H9 (cell line): ENCODE measurements around the gene LIX1. TPM values are rescaled to one million over a fixed set of nuclear protein-coding genes. Genes with fewer than 3 reads are reported as not detected.
"Not testable (repeated sequence)": the region's sequence is repeated elsewhere in the genome, so short reads cannot be mapped to it uniquely, and the experiment has no call there.

Experiments
- DNase-seq: peaks from one replicate; pipeline ENCODE4 v3.0.0-alpha.2; 2017
- H2AFZ ChIP-seq: one replicate; pipeline ENCODE4 v1.6.1; 2013; ENCODE audit warnings: mild to moderate bottlenecking, low read length, control low read depth, moderate library complexity
- H2AK5ac ChIP-seq: 2 replicates; pipeline ENCODE4 v1.6.1; 2013; ENCODE audit warnings: low read length, control low read depth, mixed read lengths; ENCODE audit not compliant: insufficient read length
- H2BK120ac ChIP-seq: one replicate; pipeline ENCODE4 v1.6.1; 2013; ENCODE audit warnings: low read depth, mild to moderate bottlenecking, low read length, control low read depth, inconsistent platforms; ENCODE audit not compliant: poor library complexity, severe bottlenecking
- H2BK12ac ChIP-seq: 2 replicates; pipeline ENCODE4 v1.6.1; 2013; ENCODE audit warnings: low read length, control low read depth, mixed read lengths, low read depth; ENCODE audit not compliant: insufficient read length
- H2BK15ac ChIP-seq: 2 replicates; pipeline ENCODE4 v1.6.1; 2013; ENCODE audit warnings: low read depth, low read length, control low read depth
- H2BK20ac ChIP-seq: one replicate; pipeline ENCODE4 v1.6.1; 2013; ENCODE audit warnings: low read depth, mild to moderate bottlenecking, low read length, control low read depth, inconsistent platforms; ENCODE audit not compliant: poor library complexity, severe bottlenecking
- H2BK5ac ChIP-seq: 2 replicates; pipeline ENCODE4 v1.6.1; 2013; ENCODE audit warnings: low read length, control low read depth, mixed read lengths; ENCODE audit not compliant: insufficient read length
- H3K14ac ChIP-seq: 2 replicates; pipeline ENCODE4 v1.6.1; 2013; ENCODE audit warnings: low read length, control low read depth; ENCODE audit not compliant: insufficient read depth
- H3K18ac ChIP-seq: 2 replicates; pipeline ENCODE4 v1.6.1; 2013; ENCODE audit warnings: low read depth, mild to moderate bottlenecking, mixed read lengths, low read length, control low read depth; ENCODE audit not compliant: insufficient read length
- H3K23ac ChIP-seq: 2 replicates; pipeline ENCODE4 v1.6.1; 2013; ENCODE audit warnings: low read length, control low read depth, mixed read lengths, low read depth; ENCODE audit not compliant: insufficient read length
- H3K23me2 ChIP-seq: 2 replicates; pipeline ENCODE4 v1.6.1; 2013; ENCODE audit warnings: low read depth, mild to moderate bottlenecking, mixed read lengths, low read length, control low read depth; ENCODE audit not compliant: insufficient read length, poor library complexity, severe bottlenecking
- H3K27ac ChIP-seq: 2 replicates; pipeline ENCODE4 v1.5.1; 2013; ENCODE audit warnings: low read length, control low read depth, mixed read lengths, low read depth; ENCODE audit not compliant: insufficient read length
- H3K27me3 ChIP-seq: 2 replicates; pipeline ENCODE4 v1.6.1; 2013; ENCODE audit warnings: low read length, control low read depth, inconsistent platforms; ENCODE audit not compliant: insufficient read depth
- H3K4ac ChIP-seq: 2 replicates; pipeline ENCODE4 v1.6.1; 2013; ENCODE audit warnings: low read depth, mild to moderate bottlenecking, control low read depth, inconsistent platforms, low read length, moderate library complexity
- H3K4me1 ChIP-seq: 2 replicates; pipeline ENCODE4 v1.6.1; 2013; ENCODE audit warnings: low read length, control low read depth, inconsistent platforms; ENCODE audit not compliant: insufficient read depth
- H3K4me2 ChIP-seq: 2 replicates; pipeline ENCODE4 v1.6.1; 2013; ENCODE audit warnings: low read length, control low read depth, mixed read lengths; ENCODE audit not compliant: insufficient read length, insufficient read depth
- H3K56ac ChIP-seq: 2 replicates; pipeline ENCODE4 v1.6.1; 2013; ENCODE audit warnings: low read depth, mild to moderate bottlenecking, mixed read lengths, low read length, control low read depth; ENCODE audit not compliant: insufficient read length
- H3K79me1 ChIP-seq: 2 replicates; pipeline ENCODE4 v1.6.1; 2013; ENCODE audit warnings: low read depth, mild to moderate bottlenecking, moderate library complexity, low read length, control low read depth, inconsistent platforms; ENCODE audit not compliant: insufficient read depth, poor library complexity, severe bottlenecking
- H3K79me2 ChIP-seq: 2 replicates; pipeline ENCODE4 v1.6.1; 2013; ENCODE audit warnings: low read length, control low read depth, inconsistent platforms; ENCODE audit not compliant: insufficient read depth
- H3K9ac ChIP-seq: 2 replicates; pipeline ENCODE4 v1.6.1; 2013; ENCODE audit warnings: low read length, control low read depth, mixed read lengths; ENCODE audit not compliant: insufficient read length; ENCODE audit errors: extremely low read depth
- H3K9me3 ChIP-seq: one replicate; pipeline ENCODE4 v1.6.1; 2013; ENCODE audit warnings: low read depth, low read length, inconsistent platforms; ENCODE audit not compliant: control insufficient read depth
- H3T11ph ChIP-seq: one replicate; pipeline ENCODE4 v1.6.1; 2013; ENCODE audit warnings: mild to moderate bottlenecking, low read length, control low read depth, inconsistent platforms
- H4K20me1 ChIP-seq: one replicate; pipeline ENCODE4 v1.6.1; 2013; ENCODE audit not compliant: control insufficient read depth, insufficient read length, insufficient read depth
- H4K5ac ChIP-seq: 2 replicates; pipeline ENCODE4 v1.6.1; 2013; ENCODE audit warnings: low read depth, mild to moderate bottlenecking, mixed read lengths, low read length, control low read depth; ENCODE audit not compliant: insufficient read length
- H4K8ac ChIP-seq: replicated peaks from 2 replicates; pipeline ENCODE4 v1.6.1; 2013; ENCODE audit warnings: low read length, control low read depth, mixed read lengths, low read depth; ENCODE audit not compliant: insufficient read length
- H4K91ac ChIP-seq: 2 replicates; pipeline ENCODE4 v1.6.1; 2013; ENCODE audit warnings: low read depth, mild to moderate bottlenecking, moderate library complexity, mixed read lengths, low read length, control low read depth; ENCODE audit not compliant: insufficient read length
- H3K27ac Mint-ChIP-seq, 3 experiments: 2 replicates in 2 of 3; 3 replicates in 1 of 3; pipeline ENCODE4 v1.8.0; 2020 to 2021; ENCODE audit warnings: mixed read lengths in 3 of 3, mild to moderate bottlenecking in 1 of 3, moderate library complexity in 1 of 3
- H3K27me3 Mint-ChIP-seq: 2 replicates; pipeline ENCODE4 v1.8.0; 2021; ENCODE audit warnings: low read depth, mild to moderate bottlenecking, moderate library complexity, mixed read lengths
- H3K36me3 Mint-ChIP-seq, 3 experiments: 2 replicates in 2 of 3; 3 replicates in 1 of 3; pipeline ENCODE4 v1.8.0; 2020 to 2021; ENCODE audit warnings: low read depth in 3 of 3, mixed read lengths in 3 of 3; ENCODE audit not compliant: insufficient read depth in 1 of 3
- H3K4me1 Mint-ChIP-seq, 2 experiments: 2 replicates each; pipeline ENCODE4 v1.8.0; 2020; ENCODE audit warnings: mixed read lengths in 2 of 2
- H3K4me3 Mint-ChIP-seq, 2 experiments: 2 replicates in 1 of 2; 3 replicates in 1 of 2; pipeline ENCODE4 v1.8.0; 2020 to 2021; ENCODE audit warnings: mild to moderate bottlenecking in 2 of 2, mixed read lengths in 2 of 2, moderate library complexity in 1 of 2
- H3K9me3 Mint-ChIP-seq, 2 experiments: 2 replicates in 1 of 2; 3 replicates in 1 of 2; pipeline ENCODE4 v1.8.0; 2020; ENCODE audit warnings: mild to moderate bottlenecking in 2 of 2, mixed read lengths in 2 of 2, moderate library complexity in 1 of 2
- CTCF ChIP-seq: fragments of 200-600 bp; sonication (generic); conservative IDR thresholded peaks from 3 replicates; pipeline ENCODE4 v1.8.0; 2021; ENCODE audit warnings: antibody characterized with exemption, mild to moderate bottlenecking
- WGBS: extraction: QIAGEN DNeasy Blood & Tissue Kit; methylation state at CpG from one replicate; pipeline ENCODE4 v1.1.7; 2013; ENCODE audit warnings: missing lambda C conversion rate, low lambda C conversion rate, mixed read lengths; ENCODE audit not compliant: insufficient read length; ENCODE audit errors: extremely low coverage; 5-methylcytosine and 5-hydroxymethylcytosine counted together
- total RNA-seq: library from RNA; stranded (reverse); gene quantifications from 2 replicates; pipeline ENCODE4 v1.2.1, GENCODE V29; 2021

LIX1 gene
- total RNA-seq, 1 experiment from 2014 or later = 0.13 TPM

- Histone ChIP-seq H2BK120ac (no peak overlapping the region), H3K79me1 (peaks cover 2% of the 10 kb centered on the region), H3K56ac (no peak overlapping the region), H3K27me3 (no peaks in the 10 kb centered on the region), H3K27ac (no peak overlapping the region), H3K9ac (peak overlapping the region; percentile 98), H3K4me1 (no peaks in the 10 kb centered on the region), H3K23ac (no peak overlapping the region), H2AK5ac (no peak overlapping the region), H3T11ph (no peak overlapping the region), H2BK12ac (no peak overlapping the region), H2BK15ac (no peak overlapping the region), H2BK20ac (no peak overlapping the region), H3K18ac (no peak overlapping the region), H3K79me2 (peaks cover 9% of the 10 kb centered on the region), H4K91ac (no peak overlapping the region), H3K9me3 (no peaks in the 10 kb centered on the region), H4K20me1 (no peaks in the 10 kb centered on the region), H3K4ac (no peak overlapping the region), H3K4me2 (peak overlapping the region; percentile 56), H3K23me2 (no peaks in the 10 kb centered on the region), H4K8ac (no peak overlapping the region), H4K5ac (no peak overlapping the region), H2BK5ac (no peak overlapping the region), H2AFZ (no peak overlapping the region), H3K14ac (no peak overlapping the region)
- H3K27me3 Mint-ChIP-seq = peaks cover 26% of the 10 kb centered on the region
- peak overlapping the region in 1 of 3 experiments; percentile 99; a peak in 1 of 7 replicates for H3K27ac Mint-ChIP-seq
- peaks cover 23 to 40% (median 38%) of the 10 kb centered on the region in 3 experiments for H3K36me3 Mint-ChIP-seq
- TF ChIP-seq CTCF = no peak
- WGBS = no CpG with 5 or more reads among the region's 4 CpGs
- peak overlapping the region; percentile 96 to 97 for H3K4me3 Mint-ChIP-seq
- DNase-seq = no peak
- H3K4me1 Mint-ChIP-seq = peaks cover 12 to 13% of the 10 kb centered on the region in 2 experiments
- peaks cover 5 to 7% of the 10 kb centered on the region in 2 experiments; a peak in 4 of 5 replicates for H3K9me3 Mint-ChIP-seq
Measured at GRCh38 chr5:97181856-97182545, 39.6 kb upstream of the LIX1 start.

GRCh38 chr5:97179457-97179856, 37.0 kb upstream of the LIX1 start:
- H3K18ac ChIP-seq, H2BK20ac ChIP-seq, H3K79me2 ChIP-seq, H2AFZ ChIP-seq, H2AK5ac ChIP-seq, H3K9me3 ChIP-seq, H3K4me1 ChIP-seq, H3K4ac ChIP-seq, H3K79me1 ChIP-seq, H3K27ac ChIP-seq, H3K23me2 ChIP-seq, H2BK5ac ChIP-seq, H3K9ac ChIP-seq, H3K27me3 ChIP-seq, H3T11ph ChIP-seq, H4K91ac ChIP-seq, DNase-seq, H3K9me3 Mint-ChIP-seq, H2BK12ac ChIP-seq, H3K56ac ChIP-seq, H3K4me3 Mint-ChIP-seq, H4K8ac ChIP-seq, H3K27me3 Mint-ChIP-seq, H4K20me1 ChIP-seq, H2BK15ac ChIP-seq, H3K14ac ChIP-seq, H3K4me2 ChIP-seq, H3K27ac Mint-ChIP-seq, H2BK120ac ChIP-seq, H4K5ac ChIP-seq, H3K23ac ChIP-seq: not testable (repeated sequence)
- H3K36me3 Mint-ChIP-seq = peaks cover 29 to 59% (median 53%) of the 10 kb centered on the region in 3 experiments
- peaks cover 12 to 13% of the 10 kb centered on the region in 2 experiments for H3K4me1 Mint-ChIP-seq
- WGBS = no CpG with 5 or more reads among the region's 3 CpGs
